Measurements from ENCODE around the gene CHAF1A.

CHAF1A gene

GRCh38 chr19:4441994-4442818 lies 39.8 kb downstream of the CHAF1A start:
- no peak for DNase-seq (ENCODE audit: low read depth)

DNA sequence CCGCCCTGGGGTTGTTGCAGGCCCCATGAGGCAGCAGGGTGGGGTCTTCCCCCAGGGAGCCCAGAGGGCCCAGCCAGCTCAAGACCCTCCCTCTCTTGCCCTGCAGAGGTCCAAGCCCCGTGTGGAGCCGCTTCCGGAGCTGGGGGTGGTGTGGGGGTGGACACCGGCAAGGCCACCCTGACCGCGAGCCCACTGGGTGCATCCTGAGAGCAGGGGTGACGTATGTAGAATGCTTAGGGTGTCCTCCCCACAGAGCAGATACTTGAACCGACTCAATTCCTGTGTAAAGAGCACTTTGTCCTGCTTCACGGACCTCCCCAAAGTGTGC lies 40.3 kb downstream of the CHAF1A start:
- no peak for DNase-seq (ENCODE audit: low read depth)

GRCh38 chr19:4443188-4443587 lies 40.7 kb downstream of the CHAF1A start:
- no peak for DNase-seq (ENCODE audit: low read depth)

GRCh38 chr19:4443966-4444764 lies 41.7 kb downstream of the CHAF1A start:
- no peak for DNase-seq (ENCODE audit: low read depth)

DNA sequence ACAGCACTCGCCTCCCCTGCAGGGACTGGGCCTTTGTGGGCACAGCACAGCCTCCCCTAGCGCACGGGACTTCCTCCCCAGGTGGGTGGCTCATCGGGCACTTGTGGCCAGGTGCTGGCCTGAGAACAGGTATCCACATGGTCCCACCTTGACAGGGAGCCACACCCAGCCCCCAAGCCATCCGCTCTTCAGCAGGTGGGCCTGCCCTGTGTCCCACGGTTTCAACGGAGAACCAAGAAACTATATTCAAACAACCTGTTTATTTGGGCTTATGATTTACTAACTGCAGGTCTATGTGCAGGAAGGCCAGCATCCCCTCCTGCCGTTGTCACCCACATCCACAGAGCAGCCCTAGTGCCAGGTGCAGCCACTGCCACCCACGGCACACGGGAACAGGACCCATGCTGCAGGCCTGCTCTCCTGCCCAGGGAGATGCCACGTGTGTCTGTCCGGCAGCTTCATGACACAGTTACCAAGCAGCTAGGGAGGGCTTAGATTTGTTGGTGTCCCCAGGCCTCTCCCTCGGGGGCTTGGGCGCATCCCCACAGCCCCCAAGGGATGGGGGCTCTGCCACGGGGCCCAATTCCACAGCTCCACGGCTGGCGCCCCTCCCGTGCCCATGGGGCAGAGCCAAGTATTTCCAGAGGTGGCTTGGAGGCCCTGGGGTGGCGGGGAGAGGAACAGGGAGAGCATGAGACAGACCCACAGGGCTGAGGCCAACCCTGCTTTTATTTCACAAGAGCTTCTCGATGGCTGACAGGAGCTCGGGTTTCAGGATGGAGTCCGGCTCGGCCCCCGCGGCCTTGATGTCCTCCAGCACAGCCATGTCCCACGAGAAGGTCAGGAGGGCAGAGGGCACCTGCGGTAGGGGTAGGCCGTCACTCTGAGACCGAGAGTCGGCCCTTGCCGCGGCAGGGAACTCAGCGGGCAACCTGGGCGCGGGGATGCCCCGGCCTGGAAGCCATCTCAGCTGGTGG lies 42.6 kb downstream of the CHAF1A start:
- DNase-seq (ENCODE audit: low read depth), result no peak

DNA sequence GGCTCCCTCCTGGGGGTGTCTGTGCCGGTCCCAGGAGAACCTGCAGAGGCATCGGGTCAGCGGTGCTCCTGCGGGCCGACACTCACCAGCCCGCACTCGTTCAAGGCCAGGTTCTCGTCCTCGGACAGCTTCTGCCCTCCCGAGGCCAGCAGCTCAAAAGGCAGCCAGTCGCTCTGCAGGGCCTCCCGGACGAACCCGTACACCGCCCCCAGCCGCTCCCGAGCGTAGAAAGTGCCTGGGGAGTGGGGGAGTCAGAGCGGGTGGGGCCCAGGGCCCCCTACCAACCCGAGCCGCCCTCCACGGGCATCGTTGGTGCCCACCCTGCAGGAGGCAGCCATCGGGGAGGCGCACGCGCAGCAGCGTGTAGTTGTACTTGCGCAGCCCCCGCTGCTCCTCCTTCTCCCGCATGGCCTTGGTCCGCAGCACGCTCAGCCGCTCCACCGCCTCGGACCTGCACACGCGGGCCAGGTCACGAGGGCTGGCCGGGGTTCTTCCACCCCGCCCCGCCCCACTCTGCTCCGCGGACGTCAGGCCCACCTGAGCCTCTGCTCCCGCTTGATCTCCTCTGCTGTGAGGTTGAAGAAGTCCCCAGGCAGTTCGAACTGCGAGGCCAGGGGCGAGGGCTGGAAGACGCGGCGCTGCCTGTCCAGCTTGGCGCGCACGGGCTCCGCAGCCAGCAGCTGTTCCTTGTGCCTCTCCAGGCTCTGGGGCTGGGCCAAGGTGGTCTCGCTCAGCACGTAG lies 43.7 kb downstream of the CHAF1A start:
- DNase-seq (ENCODE audit: low read depth), result no peak

DNA sequence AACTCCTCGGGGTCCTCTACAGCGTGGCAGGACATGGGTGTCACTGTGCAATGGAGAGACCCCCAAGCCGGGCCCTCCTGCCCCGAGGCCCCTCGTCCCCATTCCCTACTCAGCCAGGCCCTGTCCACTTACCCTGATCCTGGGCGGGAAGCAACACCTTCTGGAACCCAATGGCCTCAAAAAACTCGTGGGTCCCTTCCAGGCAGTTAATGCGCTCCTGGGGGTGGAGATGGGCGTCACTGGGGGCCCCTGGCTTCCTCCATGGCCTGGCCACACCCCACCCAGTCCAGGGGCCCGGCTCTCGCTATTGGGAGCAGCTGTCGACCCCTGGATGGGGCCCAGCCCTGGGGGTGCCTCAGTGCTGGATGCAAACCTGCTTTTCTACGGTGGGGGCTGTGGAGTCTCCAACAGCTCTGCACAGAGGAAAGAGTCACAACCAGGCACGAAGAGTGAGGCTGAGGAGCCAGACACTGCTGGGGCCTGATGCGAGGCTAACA lies 44.3 kb downstream of the CHAF1A start:
- DNase-seq (ENCODE audit: low read depth), result no peak

DNA sequence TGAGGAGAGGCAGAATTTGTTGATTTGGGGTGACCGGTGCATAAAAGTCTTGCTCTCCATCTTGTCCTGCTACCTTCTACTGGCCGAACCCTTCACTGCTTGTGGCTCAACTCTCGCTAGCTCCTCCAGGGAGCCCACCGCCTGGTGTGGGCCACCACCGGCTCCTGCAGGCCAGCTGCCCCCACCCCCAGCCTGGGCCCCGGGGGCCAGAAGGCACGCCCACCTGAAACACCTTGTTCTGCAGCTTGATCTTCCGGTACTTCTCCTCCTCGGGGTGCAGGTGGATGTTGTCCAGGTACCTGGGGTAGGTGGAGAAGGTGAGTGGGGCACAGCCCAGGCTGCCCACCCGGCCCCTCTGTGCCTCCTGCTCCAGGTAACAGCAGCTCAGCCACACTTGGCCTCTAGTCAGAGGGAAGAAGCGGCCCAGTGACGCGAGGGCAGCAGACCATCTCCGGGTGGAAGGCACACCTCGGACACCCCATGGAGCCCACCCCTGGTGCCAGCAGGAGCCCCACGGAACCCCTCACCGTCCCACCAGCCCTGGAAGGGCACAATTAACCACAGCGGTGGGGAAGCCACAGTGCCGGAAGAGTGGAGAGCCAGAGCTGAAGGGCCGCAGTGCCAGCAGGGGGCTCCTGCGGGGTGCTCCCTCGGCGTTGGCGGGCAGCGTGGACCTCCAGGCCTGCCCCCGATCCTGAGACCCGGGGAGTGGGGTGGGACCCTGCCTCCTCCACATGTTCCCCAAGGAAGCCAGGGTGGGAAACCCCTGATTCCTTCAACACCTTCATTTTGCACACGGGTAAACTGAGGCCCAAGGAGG lies 45.1 kb downstream of the CHAF1A start:
- DNase-seq (ENCODE audit: low read depth), result no peak

- no peak for DNase-seq (ENCODE audit: low read depth)
These were observed 45.9 kb downstream of the CHAF1A start for GRCh38 chr19:4448147-4448985.

GRCh38 chr19:4449022-4449638 lies 46.7 kb downstream of the CHAF1A start:
- DNase-seq (ENCODE audit: low read depth), result no peak

GRCh38 chr19:4449639-4450028 lies 47.2 kb downstream of the CHAF1A start:
- DNase-seq (ENCODE audit: low read depth), result no peak

GRCh38 chr19:4452230-4452990 lies 50.0 kb downstream of the CHAF1A start:
- no peak for DNase-seq (ENCODE audit: low read depth)

DNA sequence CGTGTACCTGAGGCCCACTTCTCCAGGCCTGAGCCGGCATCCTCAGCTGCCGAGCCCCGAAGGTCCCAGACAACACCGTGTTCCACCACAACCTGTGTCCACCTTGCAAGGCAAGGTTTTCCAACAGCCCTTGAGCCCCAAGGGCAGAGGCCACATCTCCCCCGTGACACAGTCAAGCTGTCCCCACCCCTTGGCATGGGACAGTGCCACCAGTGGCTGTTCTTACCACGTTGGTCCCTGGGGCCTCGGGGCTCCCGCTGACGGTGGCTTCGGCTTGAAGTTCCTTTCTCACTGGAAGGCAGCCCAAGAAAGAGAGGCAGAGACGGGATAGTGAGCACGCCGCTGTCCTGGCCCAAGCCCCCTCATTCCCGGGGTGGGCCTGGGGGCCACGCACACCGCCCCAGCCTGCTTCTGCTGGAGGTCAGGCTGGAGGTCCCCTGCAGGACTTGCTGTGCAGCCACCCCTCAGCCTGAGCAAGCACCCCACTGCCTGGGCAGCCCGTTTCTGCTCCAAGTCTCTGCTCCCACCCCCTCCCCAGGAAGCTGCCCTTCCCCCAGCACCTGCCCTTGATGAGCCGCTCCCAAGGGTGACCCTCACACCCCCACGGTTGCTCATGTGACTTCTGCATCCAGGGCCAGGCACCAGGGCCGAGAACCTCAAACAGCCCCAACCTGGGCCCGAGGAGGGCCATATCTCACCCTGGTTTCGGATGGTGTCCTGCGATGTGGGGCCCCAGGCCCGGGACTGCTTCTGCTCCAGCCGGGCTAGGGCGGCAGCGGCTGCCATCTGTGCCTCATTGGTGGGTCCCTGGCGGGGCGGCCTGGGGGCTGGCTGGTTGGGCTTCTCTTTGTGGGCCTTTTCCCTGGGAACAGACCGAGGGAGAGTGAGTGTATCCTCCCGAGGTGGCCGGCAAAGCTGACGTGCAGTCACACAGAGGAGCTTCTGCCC lies 51.1 kb downstream of the CHAF1A start:
- no peak for DNase-seq (ENCODE audit: low read depth)

DNA sequence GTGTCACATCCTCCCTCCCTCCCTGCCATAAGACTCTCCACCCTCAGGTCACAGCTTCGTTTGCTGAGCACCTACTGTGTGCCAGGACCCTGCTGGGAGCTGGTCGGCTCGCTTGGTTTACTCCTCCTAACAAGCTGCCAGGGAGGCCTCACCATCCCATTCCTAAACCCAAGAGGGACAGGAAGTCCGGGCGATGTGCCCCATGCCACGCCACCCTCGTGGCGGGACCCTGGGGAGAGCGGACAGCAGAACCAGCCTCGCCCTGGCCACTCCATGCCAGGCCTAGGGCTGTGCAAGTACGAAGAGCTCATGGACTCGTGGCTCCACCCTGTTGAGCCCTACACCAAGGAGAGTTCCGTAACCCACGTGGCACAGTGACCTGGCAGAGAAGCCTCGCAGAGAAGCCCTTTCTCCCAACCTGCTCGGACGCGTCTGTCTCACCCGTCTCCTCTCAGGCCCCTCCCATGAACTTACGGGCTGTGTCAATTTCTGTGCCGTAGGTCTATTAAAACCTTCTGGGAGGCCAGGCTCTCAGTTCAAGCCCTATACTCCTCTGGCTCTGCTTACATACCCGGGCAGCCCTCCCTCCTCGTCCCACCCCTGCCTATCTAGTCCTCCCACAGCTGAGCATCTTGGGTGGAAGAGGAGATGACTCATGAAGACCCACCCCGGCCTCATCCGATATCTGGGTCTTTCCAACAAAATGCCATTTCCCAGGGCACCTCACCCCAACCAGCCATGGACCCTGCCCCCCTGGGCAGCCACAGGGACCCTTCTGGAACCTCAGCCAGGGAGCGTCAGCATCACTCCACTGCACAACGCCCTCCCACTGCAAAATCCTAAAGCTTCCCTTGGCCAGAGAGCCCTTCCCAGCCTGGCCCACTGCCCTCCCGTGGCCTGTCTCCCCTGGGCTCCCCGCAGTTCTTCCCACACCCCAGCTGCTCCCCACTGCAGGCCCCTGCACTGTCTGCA lies 52.6 kb downstream of the CHAF1A start:
- DNase-seq (ENCODE audit: low read depth), result no peak

GRCh38 chr19:4455719-4456475 lies 53.5 kb downstream of the CHAF1A start:
- no peak for DNase-seq (ENCODE audit: low read depth)

Data from CMK (cell line).